ENCODE measurements around the gene AOC3.
"Not testable (repeated sequence)": the region's sequence is repeated elsewhere in the genome, so short reads cannot be mapped to it uniquely, and the experiment has no call there.

AOC3 gene

DNA sequence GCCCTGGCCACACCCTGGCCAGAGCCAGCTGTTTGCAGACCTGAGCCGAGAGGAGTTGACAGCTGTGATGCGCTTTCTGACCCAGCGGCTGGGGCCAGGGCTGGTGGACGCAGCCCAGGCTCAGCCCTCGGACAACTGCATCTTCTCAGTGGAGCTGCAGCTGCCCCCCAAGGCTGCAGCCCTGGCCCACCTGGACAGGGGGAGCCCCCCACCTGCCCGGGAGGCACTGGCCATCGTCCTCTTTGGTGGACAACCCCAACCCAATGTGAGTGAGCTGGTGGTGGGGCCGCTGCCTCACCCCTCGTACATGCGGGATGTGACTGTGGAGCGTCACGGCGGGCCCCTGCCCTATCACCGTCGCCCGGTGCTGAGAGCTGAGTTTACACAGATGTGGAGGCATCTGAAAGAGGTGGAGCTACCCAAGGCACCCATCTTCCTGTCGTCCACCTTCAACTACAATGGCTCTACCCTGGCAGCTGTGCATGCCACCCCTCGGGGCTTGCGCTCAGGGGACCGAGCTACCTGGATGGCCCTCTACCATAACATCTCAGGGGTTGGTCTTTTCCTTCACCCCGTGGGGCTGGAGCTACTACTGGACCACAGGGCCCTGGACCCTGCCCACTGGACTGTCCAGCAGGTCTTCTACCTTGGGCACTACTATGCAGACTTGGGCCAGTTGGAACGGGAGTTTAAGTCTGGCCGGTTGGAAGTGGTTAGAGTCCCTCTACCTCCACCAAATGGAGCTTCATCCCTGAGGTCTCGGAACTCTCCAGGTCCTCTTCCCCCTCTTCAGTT lies 6.0 kb upstream of the AOC3 start:
- DNase-seq: no peak

GRCh38 chr17:42845556-42845917 lies 5.5 kb upstream of the AOC3 start:
- no peak for DNase-seq

DNA sequence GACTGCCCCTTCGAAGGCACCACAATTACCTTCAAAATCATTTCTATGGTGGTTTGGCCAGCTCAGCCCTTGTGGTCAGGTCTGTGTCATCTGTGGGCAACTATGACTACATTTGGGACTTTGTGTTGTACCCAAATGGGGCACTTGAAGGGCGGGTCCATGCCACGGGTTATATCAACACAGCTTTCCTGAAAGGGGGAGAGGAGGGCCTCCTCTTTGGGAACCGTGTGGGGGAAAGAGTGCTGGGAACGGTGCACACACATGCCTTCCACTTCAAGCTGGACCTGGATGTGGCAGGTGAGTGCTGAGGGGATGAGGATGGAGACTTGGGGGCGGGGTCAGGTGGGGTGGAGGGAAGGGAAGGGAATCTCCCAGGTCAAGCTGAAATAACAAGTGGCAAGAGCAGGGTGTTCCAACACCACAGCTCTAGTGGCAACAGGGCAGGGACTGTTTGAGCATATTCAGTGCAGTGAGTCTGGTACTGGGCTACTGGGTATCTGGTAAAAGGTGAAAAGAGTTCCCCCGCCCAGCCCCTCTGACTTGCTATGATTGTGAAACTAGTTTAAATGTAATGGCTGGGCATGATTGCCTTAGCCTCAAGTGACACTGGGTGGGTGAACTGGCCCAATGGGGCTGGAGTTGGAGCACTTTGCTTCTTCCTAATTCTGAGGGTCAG lies 4.9 kb upstream of the AOC3 start:
- no peak for DNase-seq

DNA sequence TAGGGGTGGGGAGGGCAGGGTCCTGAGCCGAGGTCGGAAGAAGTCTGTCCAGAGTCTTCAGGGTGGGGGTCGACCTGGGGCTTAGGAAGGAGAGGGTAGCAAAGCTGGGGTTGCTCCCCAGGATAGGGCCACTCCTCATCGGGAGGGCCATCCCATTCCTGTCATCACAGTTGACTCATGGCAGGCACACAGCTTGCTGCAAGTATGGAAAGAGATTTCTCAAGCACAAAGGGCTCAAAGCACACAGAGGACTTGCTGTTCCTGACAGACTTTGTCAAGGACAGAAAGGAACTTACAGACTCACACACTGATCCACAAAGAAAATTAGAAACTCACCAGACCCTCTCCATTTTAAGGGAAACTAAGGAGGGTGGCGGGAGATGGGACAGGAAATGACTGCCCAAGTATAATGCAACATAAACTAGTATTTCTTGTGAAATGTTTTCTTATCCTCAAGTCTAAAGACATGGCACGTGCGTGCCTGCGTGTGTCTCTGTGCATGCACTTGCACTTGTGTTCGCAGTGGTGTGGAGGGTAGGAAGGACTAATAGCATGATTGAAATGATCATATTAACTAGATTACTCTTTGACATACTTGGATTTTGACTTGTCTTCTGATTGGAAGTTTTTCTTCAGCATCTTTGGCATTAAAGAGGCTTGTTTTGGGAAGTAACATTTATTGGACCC lies 4.3 kb upstream of the AOC3 start:
- DNase-seq: no peak

DNA sequence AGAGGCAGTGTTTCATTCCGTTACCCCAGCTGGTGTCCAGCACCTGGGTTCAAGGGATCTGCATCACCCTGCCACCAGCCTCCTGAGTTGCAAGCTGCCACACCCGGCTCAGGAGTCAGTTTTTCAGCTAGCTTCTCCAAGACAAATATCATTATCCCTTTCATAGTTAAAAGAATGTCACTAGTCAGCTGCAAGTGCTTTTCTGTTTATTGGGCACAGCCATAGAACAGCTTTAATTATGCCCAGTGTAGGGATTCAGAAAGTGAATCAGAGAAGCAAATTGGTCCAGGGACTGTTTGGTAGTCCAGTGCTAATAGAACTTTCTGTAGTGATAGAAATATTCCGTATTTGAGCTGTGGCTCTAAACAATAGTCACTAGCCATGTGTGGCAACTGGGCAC lies 2.9 kb upstream of the AOC3 start:
- no peak for DNase-seq

GRCh38 chr17:42849031-42849430 lies 2.0 kb upstream of the AOC3 start:
- no peak for DNase-seq

DNA sequence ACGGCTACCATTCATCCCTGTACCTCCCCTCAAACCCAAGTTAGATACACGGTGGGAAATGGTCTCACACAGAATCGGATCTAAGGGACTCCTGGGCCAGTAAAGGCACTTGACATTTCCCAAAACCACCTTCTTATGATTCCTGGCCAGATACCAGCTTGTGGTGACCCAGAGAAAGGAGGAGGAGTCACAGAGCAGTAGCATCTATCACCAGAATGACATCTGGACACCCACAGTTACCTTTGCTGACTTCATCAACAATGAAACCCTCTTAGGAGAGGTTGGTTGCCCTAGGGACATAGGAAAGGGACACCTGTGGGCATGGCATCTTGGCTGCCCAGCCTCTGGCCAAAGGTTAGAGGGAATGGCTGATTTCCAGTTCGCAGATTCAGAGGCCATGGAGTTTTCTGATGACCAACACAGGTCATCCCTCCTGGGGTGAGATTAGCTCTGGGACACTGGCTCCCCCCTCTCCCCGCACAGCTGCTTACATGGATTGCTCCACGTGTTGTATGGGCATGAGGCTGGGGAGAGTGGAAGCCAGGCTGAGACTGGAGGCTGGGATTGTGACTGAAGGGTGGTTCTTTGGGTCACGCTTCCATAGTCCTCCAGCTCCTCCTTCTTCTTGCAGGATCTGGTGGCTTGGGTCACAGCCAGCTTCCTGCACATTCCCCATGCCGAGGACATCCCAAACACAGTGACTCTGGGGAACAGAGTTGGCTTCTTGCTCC lies 1.4 kb upstream of the AOC3 start:
- DNase-seq: no peak

GRCh38 chr17:42851371-42852240 lies 607 bp downstream of the AOC3 start:
- DNase-seq: not testable (repeated sequence)

DNA sequence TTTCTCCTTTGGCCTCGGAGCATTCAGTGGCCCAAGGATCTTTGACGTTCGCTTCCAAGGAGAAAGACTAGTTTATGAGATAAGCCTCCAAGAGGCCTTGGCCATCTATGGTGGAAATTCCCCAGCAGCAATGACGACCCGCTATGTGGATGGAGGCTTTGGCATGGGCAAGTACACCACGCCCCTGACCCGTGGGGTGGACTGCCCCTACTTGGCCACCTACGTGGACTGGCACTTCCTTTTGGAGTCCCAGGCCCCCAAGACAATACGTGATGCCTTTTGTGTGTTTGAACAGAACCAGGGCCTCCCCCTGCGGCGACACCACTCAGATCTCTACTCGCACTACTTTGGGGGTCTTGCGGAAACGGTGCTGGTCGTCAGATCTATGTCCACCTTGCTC lies 1.4 kb downstream of the AOC3 start:
- DNase-seq: no peak

GRCh38 chr17:42853004-42853403 lies 2.0 kb downstream of the AOC3 start:
- no peak for DNase-seq

DNA sequence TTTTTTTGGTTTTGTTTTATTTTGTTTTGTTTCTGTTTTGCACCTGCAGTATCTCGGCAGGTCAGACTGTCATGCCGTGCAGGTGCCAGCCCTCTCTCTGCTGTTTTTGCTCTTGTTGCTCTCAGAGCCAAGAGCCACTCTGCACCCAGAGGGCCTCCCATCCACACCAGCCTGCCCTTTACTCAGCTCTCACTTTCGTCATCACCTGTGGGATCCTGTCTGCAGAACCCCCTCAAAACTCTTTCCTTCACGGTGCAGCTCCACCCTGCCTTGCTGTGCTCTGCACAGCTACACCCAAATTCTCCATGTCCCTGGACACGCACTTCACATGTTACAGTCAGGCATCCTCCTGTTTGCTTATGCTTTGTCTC lies 2.6 kb downstream of the AOC3 start:
- DNase-seq: no peak

- DNase-seq: no peak
Observed at GRCh38 chr17:42853968-42854790, 3.2 kb downstream of the AOC3 start.

GRCh38 chr17:42855048-42855596 lies 4.1 kb downstream of the AOC3 start:
- no peak for DNase-seq

GRCh38 chr17:42856093-42856492 lies 5.1 kb downstream of the AOC3 start:
- not testable (repeated sequence) for DNase-seq

GRCh38 chr17:42856516-42856915 lies 5.5 kb downstream of the AOC3 start:
- DNase-seq: not testable (repeated sequence)

GRCh38 chr17:42857389-42857788 lies 6.4 kb downstream of the AOC3 start:
- no peak for DNase-seq

- no peak for DNase-seq
Observed at GRCh38 chr17:42865638-42866094, 14.7 kb downstream of the AOC3 start.

DNA sequence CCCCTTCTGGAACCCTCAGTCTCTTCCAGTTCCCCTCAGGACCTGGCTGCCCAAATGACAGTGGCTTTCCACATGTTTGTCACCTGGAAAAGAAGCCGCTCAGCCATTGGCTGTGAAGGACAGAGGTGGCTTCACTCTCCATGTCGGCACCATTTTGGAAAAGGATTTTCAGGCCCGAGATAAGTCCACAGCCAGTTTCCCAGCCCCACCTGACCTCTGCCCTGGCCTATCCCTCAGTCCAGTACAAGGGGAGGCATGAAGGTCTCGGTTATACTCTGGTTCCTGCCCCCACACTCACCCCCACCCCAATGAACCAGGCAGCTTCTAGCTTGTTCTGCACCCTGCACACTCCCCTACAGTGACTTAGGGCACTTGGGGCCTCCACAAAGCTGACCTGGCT lies 15.2 kb downstream of the AOC3 start:
- no peak for DNase-seq

GRCh38 chr17:42866631-42867575 lies 15.9 kb downstream of the AOC3 start:
- DNase-seq: no peak

Measured in NCI-H1930 (cell line).